Coronary artery (tissue), 2 donors: ENCODE results near the gene NUDT16L1.

Experiments
- DNase-seq: peaks from one replicate; pipeline ENCODE4 v3.0.0-alpha.2; 2017; ENCODE audit warnings: low spot score
- H3K27ac ChIP-seq, 2 donors: fragments of 200-600 bp; sonication (generic); one replicate each; pipeline ENCODE4 v1.5.1; 2016 to 2019
- H3K4me3 ChIP-seq: fragments of 200-600 bp; sonication (generic); 2 replicates; pipeline ENCODE4 v1.5.1; 2016; ENCODE audit warnings: mild to moderate bottlenecking, moderate library complexity
- CTCF ChIP-seq: fragments of 200-600 bp; sonication (generic); IDR thresholded peaks from one replicate; pipeline ENCODE4 v1.5.1; 2019; ENCODE audit warnings: antibody characterized with exemption

Gene NUDT16L1

GRCh38 chr16:4656695-4657686, 36.4 kb upstream of the NUDT16L1 start:
- Histone ChIP-seq H3K4me3 (no peak overlapping the region), H3K27ac (no peak overlapping the region)
- TF ChIP-seq CTCF = no peak
- DNase-seq = peak; percentile 66

- H3K27ac ChIP-seq = peak overlapping the region in 1 of 2 donors; percentile 5
- no peak for TF ChIP-seq CTCF
- H3K4me3 ChIP-seq = no peak overlapping the region
- DNase-seq = peak; percentile 64
These were observed 33.7 kb upstream of the NUDT16L1 start for GRCh38 chr16:4659363-4660353.

GRCh38 chr16:4660454-4661007, 32.8 kb upstream of the NUDT16L1 start:
- Histone ChIP-seq H3K4me3 (no peak overlapping the region), H3K27ac (peak overlapping the region in 1 of 2 donors; percentile 5)
- DNase-seq = peak; percentile 69
- TF ChIP-seq CTCF = no peak

- TF ChIP-seq CTCF = no peak
- Histone ChIP-seq H3K27ac (no peak overlapping the region), H3K4me3 (no peak overlapping the region)
- DNase-seq = no peak
These were observed 31.7 kb upstream of the NUDT16L1 start for GRCh38 chr16:4661661-4662060.

GRCh38 chr16:4663465-4663776, 29.9 kb upstream of the NUDT16L1 start:
- TF ChIP-seq CTCF = no peak
- Histone ChIP-seq H3K27ac (peak overlapping the region in 1 of 2 donors; percentile 39), H3K4me3 (no peak overlapping the region)
- DNase-seq = no peak

- TF ChIP-seq CTCF = no peak
- Histone ChIP-seq H3K27ac (peak overlapping the region in 1 of 2 donors; percentile 39), H3K4me3 (no peak overlapping the region)
- DNase-seq = no peak
These were observed 29.4 kb upstream of the NUDT16L1 start for GRCh38 chr16:4663777-4664465.
